Subcutaneous abdominal adipose tissue (tissue), 5 donors: ENCODE data around the gene PNMA8B.

Experiments
- H3K27ac ChIP-seq: one replicate; pipeline ENCODE4 v1.7.0; 2013; ENCODE audit warnings: low read depth, mild to moderate bottlenecking, inconsistent platforms, low read length, moderate library complexity
- H3K27me3 ChIP-seq, 5 donors: one replicate each; pipeline ENCODE4 v1.7.0; 2013; ENCODE audit warnings: low read length in 5 of 5, inconsistent platforms in 1 of 5; ENCODE audit not compliant: control insufficient read depth in 5 of 5, insufficient read depth in 4 of 5
- H3K36me3 ChIP-seq, 5 donors: one replicate each; pipeline ENCODE4 v1.7.0; 2013; ENCODE audit warnings: low read length in 5 of 5; ENCODE audit not compliant: control insufficient read depth in 5 of 5, insufficient read depth in 5 of 5
- H3K4me1 ChIP-seq, 5 donors: one replicate each; pipeline ENCODE4 v1.7.0; 2013; ENCODE audit warnings: low read length in 5 of 5, mild to moderate bottlenecking in 3 of 5, moderate library complexity in 1 of 5; ENCODE audit not compliant: control insufficient read depth in 5 of 5, insufficient read depth in 5 of 5
- H3K4me3 ChIP-seq, 5 donors: one replicate each; pipeline ENCODE4 v1.7.0; 2013; ENCODE audit warnings: low read length in 5 of 5, low read depth in 1 of 5
- H3K9ac ChIP-seq, 5 donors: one replicate each; pipeline ENCODE4 v1.7.0; 2013; ENCODE audit warnings: low read length in 5 of 5, mild to moderate bottlenecking in 4 of 5, moderate library complexity in 3 of 5
- H3K9me3 ChIP-seq, 5 donors: one replicate each; pipeline ENCODE4 v1.7.0; 2013; ENCODE audit warnings: low read length in 5 of 5; ENCODE audit not compliant: control insufficient read depth in 5 of 5
- donor health status: healthy.
- donor health status: healthy.
- donor health status: healthy.
- donor health status: healthy.
- donor health status: healthy.

The PNMA8B gene

GRCh38 chr19:46463516-46463915 lies 32.2 kb downstream of the PNMA8B start:
- Histone ChIP-seq H3K4me1 (peaks cover 0 to 6% (median 0%) of the 10 kb centered on the region in 5 donors), H3K9me3 (no peaks in the 10 kb centered on the region), H3K9ac (no peak overlapping the region), H3K27ac (no peak overlapping the region), H3K4me3 (no peak overlapping the region), H3K36me3 (no peaks in the 10 kb centered on the region), H3K27me3 (peaks cover 0 to 6% (median 0%) of the 10 kb centered on the region in 5 donors)

- no peak overlapping the region for H3K27ac ChIP-seq
- H3K36me3 ChIP-seq: no peaks in the 10 kb centered on the region
- H3K4me3 ChIP-seq: no peak overlapping the region
- no peaks in the 10 kb centered on the region for H3K9me3 ChIP-seq
- peaks cover 0 to 6% (median 0%) of the 10 kb centered on the region in 5 donors for H3K27me3 ChIP-seq
- H3K9ac ChIP-seq: no peak overlapping the region
- H3K4me1 ChIP-seq: peaks cover 0 to under 1% (median 0%) of the 10 kb centered on the region in 5 donors
These were observed 34.1 kb downstream of the PNMA8B start for GRCh38 chr19:46461537-46461936.

GRCh38 chr19:46460981-46461380 lies 34.7 kb downstream of the PNMA8B start:
- no peak overlapping the region for H3K4me3 ChIP-seq

GRCh38 chr19:46460055-46460454 lies 35.6 kb downstream of the PNMA8B start:
- Histone ChIP-seq H3K9ac (no peak overlapping the region), H3K4me3 (no peak overlapping the region), H3K9me3 (no peaks in the 10 kb centered on the region), H3K36me3 (no peaks in the 10 kb centered on the region), H3K27me3 (peaks cover 0 to 6% (median 0%) of the 10 kb centered on the region in 5 donors), H3K4me1 (no peaks in the 10 kb centered on the region), H3K27ac (no peak overlapping the region)

More at GRCh38 chr19:46460981-46461380, 34.7 kb downstream of the PNMA8B start:
- H3K36me3 ChIP-seq: no peaks in the 10 kb centered on the region
- H3K27ac ChIP-seq: no peak overlapping the region
- H3K9ac ChIP-seq: no peak overlapping the region
- H3K4me1 ChIP-seq: no peaks in the 10 kb centered on the region
- H3K9me3 ChIP-seq: no peaks in the 10 kb centered on the region
- H3K27me3 ChIP-seq: peaks cover 0 to 6% (median 0%) of the 10 kb centered on the region in 5 donors

GRCh38 chr19:46456930-46457329 lies 38.7 kb downstream of the PNMA8B start:
- H3K4me3 ChIP-seq: no peak overlapping the region
- no peaks in the 10 kb centered on the region for H3K4me1 ChIP-seq
- H3K9ac ChIP-seq: no peak overlapping the region
- peaks cover 0 to 4% (median 0%) of the 10 kb centered on the region in 5 donors for H3K27me3 ChIP-seq
- no peaks in the 10 kb centered on the region for H3K9me3 ChIP-seq
- no peak overlapping the region for H3K27ac ChIP-seq
- H3K36me3 ChIP-seq: no peaks in the 10 kb centered on the region

GRCh38 chr19:46454244-46454643 lies 41.4 kb downstream of the PNMA8B start:
- no peak overlapping the region for H3K27ac ChIP-seq
- no peak overlapping the region for H3K9ac ChIP-seq
- H3K27me3 ChIP-seq: peaks cover 0 to 3% (median 0%) of the 10 kb centered on the region in 5 donors
- H3K4me1 ChIP-seq: no peaks in the 10 kb centered on the region
- H3K9me3 ChIP-seq: no peaks in the 10 kb centered on the region
- no peaks in the 10 kb centered on the region for H3K36me3 ChIP-seq
- no peak overlapping the region for H3K4me3 ChIP-seq

- Histone ChIP-seq H3K4me3 (no peak overlapping the region), H3K36me3 (no peaks in the 10 kb centered on the region), H3K27ac (no peak overlapping the region), H3K9ac (no peak overlapping the region), H3K4me1 (no peaks in the 10 kb centered on the region), H3K27me3 (peaks cover 0 to 3% (median 0%) of the 10 kb centered on the region in 5 donors), H3K9me3 (no peaks in the 10 kb centered on the region)
These were observed 42.0 kb downstream of the PNMA8B start for GRCh38 chr19:46453661-46454060.

- Histone ChIP-seq H3K27me3 (peaks cover 0 to 4% (median 0%) of the 10 kb centered on the region in 5 donors), H3K9me3 (no peaks in the 10 kb centered on the region), H3K9ac (no peak overlapping the region), H3K4me1 (no peaks in the 10 kb centered on the region), H3K36me3 (no peaks in the 10 kb centered on the region), H3K4me3 (no peak overlapping the region), H3K27ac (no peak overlapping the region)
These were observed 43.5 kb downstream of the PNMA8B start for GRCh38 chr19:46452186-46452585.

GRCh38 chr19:46451352-46451751 lies 44.3 kb downstream of the PNMA8B start:
- Histone ChIP-seq H3K4me3 (no peak overlapping the region), H3K9ac (no peak overlapping the region), H3K9me3 (no peaks in the 10 kb centered on the region), H3K27me3 (peaks cover 0 to 4% (median 0%) of the 10 kb centered on the region in 5 donors), H3K27ac (no peak overlapping the region), H3K36me3 (no peaks in the 10 kb centered on the region), H3K4me1 (no peaks in the 10 kb centered on the region)

- Histone ChIP-seq H3K27ac (no peak overlapping the region), H3K4me1 (no peaks in the 10 kb centered on the region), H3K36me3 (no peaks in the 10 kb centered on the region), H3K9ac (no peak overlapping the region), H3K4me3 (no peak overlapping the region), H3K27me3 (peaks cover 0 to 4% (median 0%) of the 10 kb centered on the region in 5 donors), H3K9me3 (no peaks in the 10 kb centered on the region)
These were observed 44.9 kb downstream of the PNMA8B start for GRCh38 chr19:46450737-46451136.

- Histone ChIP-seq H3K27ac (no peak overlapping the region), H3K27me3 (peaks cover 0 to 4% (median 0%) of the 10 kb centered on the region in 5 donors), H3K4me1 (no peaks in the 10 kb centered on the region)
These were observed 46.4 kb downstream of the PNMA8B start for GRCh38 chr19:46449228-46449627.

More at GRCh38 chr19:46449228-46449627, 46.4 kb downstream of the PNMA8B start:
- no peak overlapping the region for H3K9ac ChIP-seq
- no peaks in the 10 kb centered on the region for H3K36me3 ChIP-seq
- H3K4me3 ChIP-seq: no peak overlapping the region
- no peaks in the 10 kb centered on the region for H3K9me3 ChIP-seq
